OCI-LY3 (cell line): ENCODE results near the gene PRDM11.

Experiments used
- H2AFZ ChIP-seq: fragments of 200-600, 300-600 bp; shearing (Covaris generic); 2 replicates; pipeline ENCODE4 v1.6.0; 2014; ENCODE audit warnings: antibody characterized with exemption, low read depth, low read length
- H3K27ac ChIP-seq: fragments of 200-600, 300-600 bp; sonication (generic); 2 replicates; pipeline ENCODE4 v1.5.1; 2014; ENCODE audit warnings: mild to moderate bottlenecking, low read length, moderate library complexity, mixed read lengths
- H3K27me3 ChIP-seq: fragments of 200-600, 300-600 bp; sonication (generic); 2 replicates; pipeline ENCODE4 v1.6.1; 2014; ENCODE audit warnings: low read depth, low read length, mixed read lengths
- H3K36me3 ChIP-seq: fragments of 200-600, 300-600 bp; sonication (generic); replicated peaks from 2 replicates; pipeline ENCODE3; 2014; ENCODE audit warnings: low read depth, low read length, mixed read lengths
- H3K4me1 ChIP-seq: fragments of 300-600, 200-600 bp; sonication (generic); 2 replicates; pipeline ENCODE4 v1.6.1; 2014; ENCODE audit warnings: low read length, mixed read lengths
- H3K4me2 ChIP-seq: fragments of 200-600, 300-600 bp; sonication (generic); 2 replicates; pipeline ENCODE4 v1.6.1; 2014; ENCODE audit warnings: low read length, mixed read lengths
- H3K4me3 ChIP-seq: fragments of 300-600, 200-600 bp; sonication (generic); 2 replicates; pipeline ENCODE4 v1.5.1; 2014; ENCODE audit warnings: antibody characterized with exemption, mild to moderate bottlenecking, low read length, moderate library complexity
- H3K79me2 ChIP-seq: fragments of 300-600, 200-600 bp; shearing (Covaris generic); 2 replicates; pipeline ENCODE4 v1.6.1; 2014; ENCODE audit warnings: mild to moderate bottlenecking, low read length, mixed read lengths
- H3K9ac ChIP-seq: fragments of 300-600, 200-600 bp; shearing (Covaris generic); 2 replicates; pipeline ENCODE4 v1.6.0; 2014; ENCODE audit warnings: mild to moderate bottlenecking, low read length, moderate library complexity
- H3K9me3 ChIP-seq: fragments of 200-600, 300-600 bp; shearing (Covaris generic); 2 replicates; pipeline ENCODE4 v1.6.1; 2014; ENCODE audit warnings: low read length, mixed read lengths; ENCODE audit not compliant: insufficient read depth
- H4K20me1 ChIP-seq: fragments of 200-600, 300-600 bp; sonication (generic); 2 replicates; pipeline ENCODE4 v1.6.1; 2016; ENCODE audit warnings: low read length, mixed read lengths; ENCODE audit not compliant: insufficient read depth
- CTCF ChIP-seq: fragments of 200-600, 300-600 bp; sonication (generic); IDR thresholded peaks from 2 replicates; pipeline ENCODE4 v1.5.1; 2014; ENCODE audit warnings: antibody characterized with exemption, low read length, low read depth
- EZH2phosphoT487 ChIP-seq: fragments of 200-600 bp; shearing (Covaris generic); IDR thresholded peaks from 2 replicates; pipeline ENCODE4 v1.6.1; 2018; ENCODE audit warnings: antibody characterized with exemption, mixed run types, low read depth

PRDM11 gene

DNA sequence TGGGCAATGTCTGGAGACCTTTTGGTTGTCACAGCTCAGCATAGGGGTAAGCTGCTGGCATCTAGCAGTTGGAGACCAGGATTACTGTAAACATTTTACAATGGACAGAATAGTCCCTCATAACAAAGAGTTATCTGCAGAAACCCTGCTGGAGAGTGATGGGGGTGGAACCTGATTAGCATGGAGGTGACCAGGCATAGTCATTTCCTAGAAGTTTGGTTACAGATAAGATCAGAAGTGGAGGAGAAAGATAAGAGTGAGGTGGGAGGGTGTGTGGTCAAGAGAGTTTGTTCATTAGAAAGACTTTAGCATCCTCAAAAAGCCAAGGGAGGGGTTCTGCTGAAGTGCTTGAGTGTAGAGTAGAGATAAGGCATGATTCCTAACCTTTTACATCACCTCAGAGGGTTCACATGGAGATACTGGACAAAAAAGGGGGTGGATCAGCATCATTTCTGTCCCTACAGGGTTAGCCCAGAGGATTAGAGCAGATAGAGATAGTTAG, 38.8 kb downstream of the PRDM11 start:
- no peaks in the 10 kb centered on the region for H3K79me2 ChIP-seq
- no peaks in the 10 kb centered on the region for H3K27me3 ChIP-seq
- H3K4me2 ChIP-seq: no peak overlapping the region
- TF ChIP-seq EZH2phosphoT487: no peak
- TF ChIP-seq CTCF: no peak
- no peak overlapping the region for H3K27ac ChIP-seq
- H3K4me1 ChIP-seq: no peaks in the 10 kb centered on the region
- H3K9me3 ChIP-seq: no peaks in the 10 kb centered on the region
- no peak overlapping the region for H3K4me3 ChIP-seq
- no peak overlapping the region for H3K9ac ChIP-seq
- H2AFZ ChIP-seq: no peak overlapping the region
- no peaks in the 10 kb centered on the region for H4K20me1 ChIP-seq
- H3K36me3 ChIP-seq: peaks cover 7% of the 10 kb centered on the region

DNA sequence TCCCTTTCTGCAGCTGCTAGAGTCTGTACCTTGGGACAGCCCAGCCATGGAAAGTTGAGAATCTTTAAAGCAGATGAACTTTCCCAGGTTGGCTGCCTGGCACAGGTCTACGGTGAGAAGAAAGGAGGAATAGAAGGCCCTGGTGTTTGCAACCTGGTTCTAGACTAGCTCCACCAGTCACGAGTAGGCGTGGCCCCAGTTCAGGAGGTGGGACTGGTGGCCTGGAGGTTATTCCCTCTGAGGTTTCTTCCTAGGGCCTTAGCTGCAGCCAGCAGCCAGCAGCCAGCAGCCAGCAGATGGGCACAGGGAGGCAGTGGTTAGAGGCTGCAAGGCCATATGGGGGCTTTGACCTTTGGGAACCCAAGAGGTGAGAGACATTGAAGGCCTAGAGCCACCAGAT, 40.9 kb downstream of the PRDM11 start:
- no peak overlapping the region for H3K4me3 ChIP-seq
- H4K20me1 ChIP-seq: no peaks in the 10 kb centered on the region
- H3K27me3 ChIP-seq: no peaks in the 10 kb centered on the region
- H3K4me1 ChIP-seq: no peaks in the 10 kb centered on the region
- H2AFZ ChIP-seq: no peak overlapping the region
- no peaks in the 10 kb centered on the region for H3K79me2 ChIP-seq
- peaks cover 7% of the 10 kb centered on the region for H3K36me3 ChIP-seq
- H3K9ac ChIP-seq: no peak overlapping the region
- H3K9me3 ChIP-seq: no peaks in the 10 kb centered on the region
- no peak overlapping the region for H3K27ac ChIP-seq
- no peak overlapping the region for H3K4me2 ChIP-seq
- TF ChIP-seq CTCF (no peak), EZH2phosphoT487 (no peak)

DNA sequence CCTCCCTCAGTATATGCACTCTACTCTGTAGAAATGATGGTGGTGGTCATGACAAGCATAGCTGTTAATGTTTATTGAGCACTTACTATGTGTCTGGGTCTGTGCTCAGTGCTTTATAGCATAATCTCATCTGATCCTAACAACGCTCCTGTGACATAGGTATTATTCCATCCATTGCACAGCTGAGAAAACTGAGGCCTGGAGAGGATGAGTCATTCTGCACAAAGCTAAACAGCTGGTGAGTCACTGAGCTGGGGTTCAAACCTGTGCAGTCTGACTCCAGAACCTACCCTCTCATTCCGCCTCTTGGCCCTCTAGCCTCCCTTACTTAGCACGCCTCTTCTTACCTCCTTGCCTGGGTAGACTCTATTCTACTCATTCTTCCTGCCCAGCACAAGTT, 41.7 kb downstream of the PRDM11 start:
- Histone ChIP-seq H3K4me1 (no peaks in the 10 kb centered on the region), H2AFZ (no peak overlapping the region), H3K4me3 (no peak overlapping the region), H4K20me1 (no peaks in the 10 kb centered on the region), H3K36me3 (peaks cover 4% of the 10 kb centered on the region), H3K4me2 (no peak overlapping the region), H3K27me3 (no peaks in the 10 kb centered on the region), H3K9me3 (no peaks in the 10 kb centered on the region), H3K27ac (no peak overlapping the region), H3K79me2 (no peaks in the 10 kb centered on the region), H3K9ac (no peak overlapping the region)
- TF ChIP-seq EZH2phosphoT487 (no peak), CTCF (no peak)

DNA sequence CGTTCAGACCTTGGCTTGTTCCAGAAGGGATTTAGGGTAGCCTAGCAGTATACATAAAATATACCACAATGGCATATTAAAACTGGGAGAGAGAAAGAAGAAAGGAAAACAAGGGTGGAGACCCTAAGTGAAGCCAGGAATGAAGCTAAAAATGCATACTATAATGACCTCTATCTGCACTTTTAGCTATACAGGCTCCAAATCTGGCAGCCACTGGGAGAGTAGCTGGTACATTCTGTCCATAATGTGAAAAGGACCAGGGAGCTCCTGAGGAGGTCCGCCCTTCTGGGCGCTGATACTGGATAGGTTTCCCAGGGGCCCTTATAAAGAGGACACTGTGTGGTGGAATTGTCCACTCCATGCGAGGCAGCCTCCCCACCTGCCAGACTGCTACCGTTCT, 42.8 kb downstream of the PRDM11 start:
- no peak overlapping the region for H3K9ac ChIP-seq
- H3K27me3 ChIP-seq: no peaks in the 10 kb centered on the region
- no peaks in the 10 kb centered on the region for H3K9me3 ChIP-seq
- H3K27ac ChIP-seq: no peak overlapping the region
- H3K4me3 ChIP-seq: no peak overlapping the region
- H3K36me3 ChIP-seq: no peaks in the 10 kb centered on the region
- H3K79me2 ChIP-seq: no peaks in the 10 kb centered on the region
- no peak overlapping the region for H3K4me2 ChIP-seq
- H2AFZ ChIP-seq: no peak overlapping the region
- no peaks in the 10 kb centered on the region for H3K4me1 ChIP-seq
- H4K20me1 ChIP-seq: no peaks in the 10 kb centered on the region
- TF ChIP-seq CTCF: no peak
- no peak for TF ChIP-seq EZH2phosphoT487
